GM18507 (cell line): ENCODE measurements around the gene NYAP1.
"Not testable (repeated sequence)": the region's sequence is repeated elsewhere in the genome, so short reads cannot be mapped to it uniquely, and the experiment has no call there.

ENCODE experiments used
- DNase-seq: peaks from one replicate; pipeline ENCODE4 v3.0.0; 2011; ENCODE audit warnings: low read depth; ENCODE audit not compliant: insufficient read length; ENCODE audit errors: extremely low spot score
- FAIRE-seq: peaks from 2 replicates; lab custom pipeline; 2011; peaks lifted over from hg19 to GRCh38; lab: Jason Lieb, UNC

Gene NYAP1

GRCh38 chr7:100477871-100478267 is 5.9 kb upstream of the NYAP1 start:
- DNase-seq (no peak), FAIRE-seq (no peak)

- DNase-seq (peak; percentile 79), FAIRE-seq (peak; percentile 92)
Measured at GRCh38 chr7:100478958-100479660, 4.6 kb upstream of the NYAP1 start, which contains the start of gene TSC22D4. Gene TSC22D4, minus strand, starts transcription at chr7:100479214. Its CDS starts 1,176 bp downstream, at chr7:100478038.

- no peak for FAIRE-seq
- no peak for DNase-seq
Measured at GRCh38 chr7:100481466-100481865, 2.3 kb upstream of the NYAP1 start.

- FAIRE-seq (no peak), DNase-seq (no peak)
Measured at GRCh38 chr7:100482728-100483089, 1.0 kb upstream of the NYAP1 start.

GRCh38 chr7:100483090-100483721 is 521 bp upstream of the NYAP1 start:
- DNase-seq: peak; percentile 68
- FAIRE-seq: no peak

- no peak for DNase-seq
- no peak for FAIRE-seq
Measured at GRCh38 chr7:100484673-100485045, 932 bp downstream of the NYAP1 start.

- DNase-seq: no peak
- no peak for FAIRE-seq
Measured at GRCh38 chr7:100485471-100485876, 1.7 kb downstream of the NYAP1 start.

GRCh38 chr7:100486111-100486636 is 2.4 kb downstream of the NYAP1 start:
- DNase-seq (no peak), FAIRE-seq (no peak)

- FAIRE-seq (no peak), DNase-seq (no peak)
Measured at GRCh38 chr7:100486753-100487446, 3.2 kb downstream of the NYAP1 start.

- no peak for DNase-seq
- no peak for FAIRE-seq
Measured at GRCh38 chr7:100488333-100489095, 4.8 kb downstream of the NYAP1 start.

- no peak for FAIRE-seq
- DNase-seq: no peak
Measured at GRCh38 chr7:100489121-100489520, 5.4 kb downstream of the NYAP1 start.

GRCh38 chr7:100489824-100490223 is 6.1 kb downstream of the NYAP1 start:
- DNase-seq (peak; percentile 66), FAIRE-seq (peak; percentile 5)

GRCh38 chr7:100490483-100491191 is 6.9 kb downstream of the NYAP1 start:
- no peak for DNase-seq
- no peak for FAIRE-seq

GRCh38 chr7:100491192-100491578 is 7.5 kb downstream of the NYAP1 start:
- DNase-seq: no peak

GRCh38 chr7:100492738-100493475 is 9.2 kb downstream of the NYAP1 start:
- FAIRE-seq (no peak), DNase-seq (no peak)

More at GRCh38 chr7:100491192-100491578, 7.5 kb downstream of the NYAP1 start:
- FAIRE-seq: no peak

GRCh38 chr7:100493476-100494264 is 9.9 kb downstream of the NYAP1 start:
- FAIRE-seq: no peak
- no peak for DNase-seq

GRCh38 chr7:100496509-100496908 is 12.8 kb downstream of the NYAP1 start:
- FAIRE-seq: no peak

GRCh38 chr7:100500743-100501142 is 17.0 kb downstream of the NYAP1 start:
- not testable (repeated sequence) for FAIRE-seq

More at GRCh38 chr7:100496509-100496908, 12.8 kb downstream of the NYAP1 start:
- no peak for DNase-seq

More at GRCh38 chr7:100500743-100501142, 17.0 kb downstream of the NYAP1 start:
- DNase-seq: not testable (repeated sequence)
